HL-60/S4 treated with retinoic acid at 250 ng/mL for 4 days and 3 days (cell line): Measurements from ENCODE around the gene KRT37.
"Not testable (repeated sequence)": the region's sequence is repeated elsewhere in the genome, so short reads cannot be mapped to it uniquely, and the experiment has no call there.

Source experiments
- in situ Hi-C: fragments of 300-500 bp; cut with MboI; formaldehyde crosslinking; loops from 2 replicates; pipeline ENCODE4 v1.7.0; 2022; ENCODE audit warnings: low sequenced_read_pairs

KRT37 gene

DNA sequence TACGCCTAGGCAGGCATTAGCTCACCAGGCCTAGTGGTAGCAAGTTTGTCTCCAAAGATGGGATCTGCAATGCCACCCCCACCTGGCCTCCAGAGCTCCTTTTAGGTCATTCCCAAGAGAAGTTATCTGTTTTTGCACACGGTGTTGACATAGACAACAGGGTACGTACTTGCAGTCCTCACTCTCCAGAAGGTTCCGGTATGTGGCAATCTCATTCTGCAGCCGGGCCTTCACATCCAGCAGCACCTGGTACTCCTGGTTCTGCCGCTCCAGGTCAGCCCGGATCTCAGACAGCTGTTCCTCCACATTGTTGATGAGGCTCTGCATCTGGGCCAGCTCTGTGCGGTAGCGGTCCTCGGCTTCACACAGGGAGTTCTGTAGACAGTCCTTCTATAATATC is 17.2 kb downstream of the KRT37 start:
- in situ Hi-C loops, result no loop called here

GRCh38 chr17:41406205-41406604 is 18.2 kb downstream of the KRT37 start:
- in situ Hi-C loops, result no loop called here

DNA sequence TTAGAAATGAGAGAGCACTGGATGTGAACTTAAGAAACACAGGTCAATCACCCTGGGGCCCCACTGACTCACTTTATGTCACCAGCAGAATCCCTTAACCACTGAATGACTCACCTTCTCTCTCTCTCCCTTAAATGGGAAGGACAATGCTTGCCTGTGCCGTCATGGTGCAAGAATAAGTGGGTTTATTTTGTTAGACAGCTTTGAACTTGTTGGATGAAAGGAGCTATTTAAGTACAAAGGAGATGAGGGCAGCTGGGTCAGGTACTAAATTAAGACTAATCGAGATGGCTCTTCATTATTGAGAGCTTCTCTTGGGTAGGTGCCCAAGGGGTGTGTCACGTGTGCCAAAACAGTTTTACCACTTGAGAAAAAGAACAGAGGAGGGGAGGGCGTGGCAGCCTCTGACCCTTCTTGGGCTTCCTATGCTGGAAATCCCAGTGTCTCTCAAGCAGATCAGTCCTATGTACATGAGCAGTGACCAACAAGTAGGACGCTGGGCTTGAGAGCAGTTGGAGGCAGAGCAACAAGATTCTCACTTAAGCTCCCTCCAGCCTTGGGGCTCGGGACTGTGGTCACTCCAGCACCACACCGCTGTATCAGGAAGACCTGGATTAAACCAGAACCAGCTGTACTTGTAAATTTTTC is 20.2 kb downstream of the KRT37 start:
- in situ Hi-C loops, result no loop called here

DNA sequence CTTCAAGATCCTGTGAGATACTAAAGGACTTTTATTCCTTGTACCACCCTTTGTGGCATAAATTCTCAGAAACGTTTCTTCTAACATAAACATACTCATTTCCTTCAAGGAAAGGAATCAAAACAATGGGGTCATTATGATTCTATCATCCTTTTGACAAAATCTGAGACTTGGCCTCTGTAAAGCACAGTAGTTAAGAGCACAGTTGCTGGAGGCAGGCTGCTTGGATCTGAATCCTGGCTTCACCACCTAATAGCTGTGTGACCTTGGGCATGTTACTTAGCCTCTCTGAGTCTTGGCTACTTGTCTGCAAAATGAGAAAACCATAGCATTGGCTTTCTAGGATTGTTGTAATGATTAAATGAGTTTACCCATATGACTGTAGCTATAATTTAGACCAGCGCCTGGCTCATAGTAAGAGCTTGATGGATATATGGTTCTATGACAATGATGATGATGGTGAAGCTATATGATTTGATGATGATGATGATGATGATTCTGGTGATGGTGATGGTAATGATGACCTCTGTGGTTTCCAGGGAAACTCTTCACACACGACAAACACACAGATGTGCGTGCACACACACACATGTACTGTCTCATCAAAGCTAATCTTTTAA is 20.9 kb downstream of the KRT37 start:
- in situ Hi-C loops, result no loop called here

DNA sequence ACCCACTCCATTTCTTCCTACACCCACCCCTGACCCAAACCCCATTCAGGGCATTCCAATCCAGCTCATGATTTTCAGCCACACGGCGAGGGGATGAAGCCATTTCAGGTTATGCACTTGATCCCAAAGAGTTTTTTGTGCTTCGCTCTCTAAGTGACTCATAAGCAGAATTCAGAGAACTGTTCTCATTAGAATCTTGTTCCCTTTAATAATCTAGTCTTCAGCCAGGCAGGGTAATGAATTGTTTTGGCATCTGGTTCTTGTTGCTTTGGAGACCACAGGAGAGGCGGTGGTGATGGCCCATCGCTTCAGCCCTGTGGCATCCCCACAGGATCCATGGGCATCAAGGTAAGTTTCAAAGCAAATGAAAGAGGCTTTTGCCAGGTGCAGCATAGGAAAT is 22.2 kb downstream of the KRT37 start:
- in situ Hi-C loops, result no loop called here

- in situ Hi-C loops, result no loop called here
Measured at GRCh38 chr17:41396996-41397660, 27.3 kb downstream of the KRT37 start, which contains the start of gene KRT31. Gene KRT31 (minus strand): TSS chr17:41397608. CDS start chr17:41397539, 69 bp downstream.

GRCh38 chr17:41396340-41396739 is 28.0 kb downstream of the KRT37 start:
- in situ Hi-C loops, result no loop called here

DNA sequence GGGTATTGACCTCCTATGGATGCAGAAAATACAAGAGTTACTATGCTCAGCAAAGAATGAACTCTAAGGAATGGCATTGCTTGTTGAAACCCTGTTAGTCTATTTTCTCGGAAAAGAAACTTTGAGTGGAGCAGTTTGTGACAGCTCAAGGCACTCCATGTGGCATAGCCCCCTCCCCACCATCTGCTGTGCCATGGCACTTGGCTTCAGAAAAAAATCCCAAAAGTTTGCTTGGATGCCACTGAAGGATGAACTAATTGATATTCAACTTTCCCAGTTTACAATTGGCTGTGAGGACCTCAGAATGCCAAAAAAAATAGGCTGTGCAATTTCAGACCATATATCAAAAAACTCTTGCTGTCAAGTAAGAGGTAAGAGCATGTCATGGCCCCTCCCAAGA is 28.8 kb downstream of the KRT37 start:
- in situ Hi-C loops, result no loop called here

- in situ Hi-C loops, result not testable (repeated sequence)
Measured at GRCh38 chr17:41395044-41395443, 29.3 kb downstream of the KRT37 start.

DNA sequence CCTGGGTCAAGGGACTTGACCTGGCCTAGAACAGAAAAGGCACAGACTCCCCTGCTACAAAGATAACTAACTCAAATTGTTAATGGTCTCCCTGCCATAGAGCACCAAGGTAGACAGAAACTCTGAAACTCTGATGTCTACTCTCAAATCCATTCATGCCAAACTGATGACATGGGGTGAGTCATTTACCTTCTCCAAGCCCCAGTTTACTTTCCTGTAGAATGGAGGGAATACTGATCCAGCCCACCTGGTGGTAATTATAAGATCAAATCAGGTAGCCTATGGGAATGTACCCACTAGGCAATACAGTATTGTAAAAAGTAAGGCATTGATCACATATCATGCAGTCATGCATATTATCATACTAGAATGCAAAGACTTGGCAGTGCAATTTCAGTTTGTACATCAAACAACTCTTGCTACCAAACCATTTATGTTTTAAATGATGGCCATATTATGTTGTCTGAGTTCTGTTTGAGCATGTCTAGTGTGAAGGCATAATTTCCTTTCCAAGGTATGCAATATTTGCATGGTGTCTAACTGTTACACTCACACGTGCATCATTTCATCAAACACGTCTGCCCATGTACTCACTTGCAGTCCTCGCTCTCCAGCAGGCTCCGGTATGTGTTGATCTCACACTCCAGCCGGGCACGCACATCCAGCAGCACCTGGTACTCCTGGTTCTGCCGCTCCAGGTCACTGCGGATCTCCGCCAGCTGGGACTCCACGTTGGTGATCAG is 30.0 kb downstream of the KRT37 start:
- in situ Hi-C loops, result no loop called here

DNA sequence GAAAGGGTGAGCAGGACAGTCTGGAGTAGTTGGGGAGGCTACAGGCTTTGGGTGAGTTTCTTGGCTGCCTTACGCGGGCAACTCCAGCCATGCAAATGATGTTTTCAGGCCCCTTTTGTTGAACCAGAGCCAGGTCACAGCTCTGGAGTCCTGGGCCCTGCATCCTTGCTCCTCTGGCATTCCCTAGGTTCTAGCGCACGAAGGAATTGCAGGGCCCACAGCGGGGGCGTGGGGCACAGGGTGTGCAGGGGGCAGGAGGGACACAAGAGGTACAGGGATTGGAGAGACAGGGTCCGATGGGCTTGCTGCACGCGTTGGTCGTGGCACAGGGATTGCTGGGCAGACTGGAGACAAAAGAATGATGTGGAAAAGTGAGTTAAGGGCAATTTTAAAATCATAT is 30.6 kb downstream of the KRT37 start:
- in situ Hi-C loops, result no loop called here

GRCh38 chr17:41393294-41393693 is 31.1 kb downstream of the KRT37 start:
- in situ Hi-C loops, result no loop called here

- in situ Hi-C loops, result no loop called here
Measured at GRCh38 chr17:41392278-41392677, 32.1 kb downstream of the KRT37 start.

GRCh38 chr17:41391535-41391934 is 32.9 kb downstream of the KRT37 start:
- in situ Hi-C loops, result no loop called here

DNA sequence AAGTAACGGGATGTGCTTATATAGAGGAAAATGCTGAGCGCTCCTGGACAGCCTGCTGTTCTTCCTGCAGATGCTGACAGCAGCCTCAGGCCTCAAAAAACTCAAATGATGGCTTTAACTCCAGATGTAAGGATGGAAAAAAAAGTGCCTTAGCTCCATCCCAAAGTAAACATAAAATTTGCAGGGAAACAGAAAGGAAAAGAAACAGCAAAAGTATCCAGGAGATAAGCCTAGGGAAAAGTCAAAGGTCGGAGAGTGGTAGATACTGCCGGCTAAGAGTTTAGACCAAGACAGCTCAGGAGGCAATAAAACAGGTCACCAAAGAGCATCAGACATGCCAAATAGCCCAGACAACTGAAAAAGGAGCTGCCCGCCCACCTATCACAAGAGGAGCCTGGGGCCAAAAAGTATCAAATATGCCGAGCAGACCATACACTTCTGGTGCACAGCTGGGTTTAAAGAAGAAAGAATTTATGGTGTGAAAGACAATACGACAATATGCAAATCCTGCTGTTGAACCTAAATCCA is 33.9 kb downstream of the KRT37 start:
- in situ Hi-C loops, result no loop called here

DNA sequence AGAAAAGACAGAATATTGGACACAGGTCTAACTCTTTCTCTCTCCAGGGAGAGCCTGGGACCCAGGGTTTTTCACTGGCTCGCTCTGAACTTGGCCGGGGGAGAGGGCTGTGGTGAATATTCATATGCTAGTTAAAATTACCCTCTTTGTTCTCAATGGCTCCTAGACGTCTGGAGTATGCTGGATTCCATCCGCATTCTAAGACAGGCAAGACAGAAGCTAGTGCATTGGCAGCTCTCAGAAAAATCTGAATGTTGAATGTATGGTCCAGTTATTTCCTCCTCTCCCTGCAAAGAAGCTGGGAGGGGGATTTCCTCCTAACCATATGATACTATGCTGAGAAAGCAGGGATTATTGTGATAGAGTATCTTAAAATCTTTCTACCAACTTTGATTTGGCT is 36.7 kb downstream of the KRT37 start:
- in situ Hi-C loops, result no loop called here

DNA sequence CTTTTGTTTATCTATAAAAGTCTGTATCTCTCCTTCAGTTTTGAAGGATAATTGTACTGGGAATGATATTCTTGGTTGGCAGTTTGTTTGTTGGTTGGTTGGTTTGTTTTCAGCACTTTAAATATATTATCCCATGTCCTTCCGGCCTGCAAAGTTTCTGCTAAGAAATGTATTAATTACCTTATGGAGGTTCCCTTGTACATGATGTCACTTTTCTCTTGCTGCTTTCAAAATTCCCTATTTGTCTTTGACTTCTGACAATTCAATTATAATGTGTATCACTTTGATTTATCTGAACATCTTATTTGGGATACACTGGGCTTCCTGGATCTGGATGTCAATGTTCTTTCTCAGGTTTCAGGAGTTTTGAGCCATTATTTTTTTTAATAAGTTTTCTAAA is 38.2 kb downstream of the KRT37 start:
- in situ Hi-C loops, result no loop called here

- in situ Hi-C loops, result no loop called here
Measured at GRCh38 chr17:41383690-41384089, 40.7 kb downstream of the KRT37 start.

DNA sequence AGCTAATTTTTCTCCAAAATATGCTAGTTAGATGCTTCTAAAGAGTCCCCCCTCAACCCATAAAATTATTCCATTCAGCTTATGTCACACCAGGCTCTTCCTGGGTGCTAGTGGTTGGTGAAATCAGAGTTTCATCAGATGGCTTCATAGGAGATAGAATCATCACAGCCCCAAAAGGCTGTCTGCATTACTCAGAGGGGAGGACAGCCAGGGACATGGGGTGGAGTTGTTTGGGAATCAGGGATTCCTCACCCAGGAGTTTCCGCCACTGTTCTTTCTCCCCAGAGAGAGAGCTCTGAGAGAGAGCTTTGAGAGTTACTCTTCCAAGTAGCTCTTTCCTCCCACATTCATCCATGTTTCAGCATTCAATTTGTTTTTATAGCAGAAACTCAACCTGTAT is 42.0 kb downstream of the KRT37 start:
- in situ Hi-C loops, result no loop called here

- in situ Hi-C loops, result not testable (repeated sequence)
Measured at GRCh38 chr17:41381943-41382342, 42.4 kb downstream of the KRT37 start, which contains the start of gene KRT34. Gene KRT34 (minus strand): TSS chr17:41382306. CDS start chr17:41382246, 60 bp downstream.

GRCh38 chr17:41380091-41380490 is 44.3 kb downstream of the KRT37 start:
- in situ Hi-C loops, result not testable (repeated sequence)
